Liver (tissue), 9 donors: ENCODE data around the gene RET. TPM values are rescaled to one million over a fixed set of nuclear protein-coding genes. Genes with fewer than 3 reads are reported as not detected.

Source experiments
- DNase-seq: peaks from one replicate; pipeline ENCODE4 v3.0.0-alpha.2; 2017; ENCODE audit warnings: low spot score
- H3K27ac ChIP-seq, 2 donors: one replicate each; pipeline ENCODE4 v1.7.0; 2013; ENCODE audit warnings: inconsistent platforms in 2 of 2, low read length in 2 of 2, control low read depth in 1 of 2, low read depth in 1 of 2, mild to moderate bottlenecking in 1 of 2
- H3K27me3 ChIP-seq, 4 donors: one replicate each; pipeline versions ENCODE4 v1.6.1 to v1.7.0; 2013; ENCODE audit warnings: low read length in 3 of 4, inconsistent platforms in 1 of 4, mild to moderate bottlenecking in 1 of 4, moderate library complexity in 1 of 4; ENCODE audit not compliant: control insufficient read depth in 4 of 4, insufficient read depth in 4 of 4
- H3K36me3 ChIP-seq, 4 donors: one replicate each; pipeline versions ENCODE4 v1.6.1 to v1.7.0; 2013; ENCODE audit warnings: low read length in 3 of 4, mild to moderate bottlenecking in 3 of 4, low read depth in 1 of 4, moderate library complexity in 1 of 4; ENCODE audit not compliant: control insufficient read depth in 4 of 4, insufficient read depth in 3 of 4
- H3K4me1 ChIP-seq, 4 donors: one replicate each; pipeline versions ENCODE4 v1.6.1 to v1.7.0; 2013; ENCODE audit warnings: low read length in 3 of 4, mild to moderate bottlenecking in 3 of 4, moderate library complexity in 1 of 4; ENCODE audit not compliant: control insufficient read depth in 4 of 4, insufficient read depth in 4 of 4
- H3K4me3 ChIP-seq, 3 donors: one replicate each; pipeline versions ENCODE4 v1.6.1 to v1.7.0; 2013; ENCODE audit warnings: low read length in 3 of 3, control low read depth in 1 of 3, low read depth in 1 of 3, mild to moderate bottlenecking in 1 of 3
- H3K9ac ChIP-seq, 2 donors: one replicate each; pipeline ENCODE4 v1.7.0; 2013; ENCODE audit warnings: low read length in 2 of 2, mild to moderate bottlenecking in 2 of 2, moderate library complexity in 2 of 2, control low read depth in 1 of 2, low read depth in 1 of 2
- H3K9me3 ChIP-seq, 4 donors: one replicate each; pipeline versions ENCODE4 v1.6.1 to v1.7.0; 2013; ENCODE audit warnings: low read length in 3 of 4; ENCODE audit not compliant: control insufficient read depth in 4 of 4
- EGR1 ChIP-seq, 2 donors: IDR thresholded peaks; 2 replicates each; pipeline ENCODE4 v1.6.1; 2016 to 2018; ENCODE audit warnings: antibody characterized with exemption in 2 of 2, low read depth in 2 of 2
- FOXA1 ChIP-seq: IDR thresholded peaks from 2 replicates; pipeline ENCODE4 v1.6.1; 2016; ENCODE audit warnings: antibody characterized with exemption
- FOXA2 ChIP-seq: IDR thresholded peaks from 2 replicates; pipeline ENCODE4 v1.6.1; 2016; ENCODE audit warnings: antibody characterized with exemption
- GABPA ChIP-seq, 2 donors: IDR thresholded peaks in 1 of 2; conservative IDR thresholded peaks in 1 of 2; 2 replicates each; pipeline ENCODE4 v1.6.1; 2016; ENCODE audit warnings: antibody characterized with exemption in 2 of 2, mild to moderate bottlenecking in 1 of 2, moderate library complexity in 1 of 2
- HNF4A ChIP-seq, 2 donors: conservative IDR thresholded peaks; 2 replicates each; pipeline ENCODE4 v1.6.1; 2016; ENCODE audit warnings: antibody characterized with exemption in 2 of 2, mild to moderate bottlenecking in 2 of 2
- HNF4G ChIP-seq: IDR thresholded peaks from 2 replicates; pipeline ENCODE4 v1.6.1; 2016; ENCODE audit warnings: antibody characterized with exemption
- JUND ChIP-seq, 2 donors: IDR thresholded peaks; 2 replicates each; pipeline ENCODE4 v1.6.1; 2016; ENCODE audit warnings: antibody characterized with exemption in 2 of 2
- NR2F2 ChIP-seq: IDR thresholded peaks from 2 replicates; pipeline ENCODE4 v1.6.1; 2016; ENCODE audit warnings: antibody characterized with exemption
- RAD21 ChIP-seq, 2 donors: IDR thresholded peaks; 2 replicates each; pipeline ENCODE4 v1.6.1; 2016; ENCODE audit warnings: antibody characterized with exemption in 2 of 2, mild to moderate bottlenecking in 2 of 2
- RXRA ChIP-seq, 2 donors: IDR thresholded peaks; 2 replicates each; pipeline ENCODE4 v1.6.1; 2017 to 2018; ENCODE audit warnings: antibody characterized with exemption in 2 of 2, mild to moderate bottlenecking in 1 of 2
- SP1 ChIP-seq: IDR thresholded peaks from 2 replicates; pipeline ENCODE4 v1.6.1; 2018; ENCODE audit warnings: antibody characterized with exemption, mild to moderate bottlenecking
- TAF1 ChIP-seq: conservative IDR thresholded peaks from 2 replicates; pipeline ENCODE4 v1.6.1; 2016; ENCODE audit warnings: antibody characterized with exemption, mild to moderate bottlenecking
- YY1 ChIP-seq: IDR thresholded peaks from 2 replicates; pipeline ENCODE4 v1.6.1; 2016; ENCODE audit warnings: antibody characterized with exemption, mild to moderate bottlenecking
- WGBS: extraction: QIAGEN DNeasy Blood & Tissue Kit; methylation state at CpG from one replicate; pipeline ENCODE4 v1.1.7; 2013; 5-methylcytosine and 5-hydroxymethylcytosine counted together
- polyA plus RNA-seq, 2 donors: library from polyadenylated mRNA; stranded (reverse) in 1 of 2; unstranded in 1 of 2; fragments of 200-250 nt in 1 of 2; fragments of >200 nt in 1 of 2; fragmentation: Nextera tagmentation in 1 of 2; extraction: Ambion mirVana in 1 of 2; gene quantifications; one replicate each; pipeline versions ENCODE4 v1.2.1 to v1.2.3, GENCODE V29; 2013 to 2015
- total RNA-seq, 2 donors: library from RNA; depleted of rRNA; stranded (reverse); fragments of >200 nt; gene quantifications; one replicate each; pipeline ENCODE4 v1.2.3, GENCODE V29; 2014
- TF ChIP-seq, protein P1 (sequence below): IDR thresholded peaks from 2 replicates; pipeline ENCODE4 v1.6.1; 2016; ENCODE audit warnings: antibody characterized with exemption
- TF ChIP-seq, protein P2 (sequence below): IDR thresholded peaks from 2 replicates; pipeline ENCODE4 v1.6.1; 2016; ENCODE audit warnings: antibody characterized with exemption
- TF ChIP-seq, protein P3 (sequence below): IDR thresholded peaks from 2 replicates; pipeline ENCODE4 v1.6.1; 2016; ENCODE audit warnings: antibody characterized with exemption, mild to moderate bottlenecking
- TF ChIP-seq, protein P4 (sequence below): IDR thresholded peaks from 2 replicates; pipeline ENCODE4 v1.6.1; 2016; ENCODE audit warnings: antibody characterized with exemption
- TF ChIP-seq, protein P5 (sequence below): fragments of 150-350 bp; IDR thresholded peaks from 2 replicates; pipeline ENCODE4 v1.5.1; 2017; ENCODE audit warnings: improper control_type of control experiment, low read depth, low read length; ENCODE audit not compliant: missing input control
- donor health status: healthy.
- donor health status: healthy.
- donor health status: healthy.
- donor health status: healthy.
- donor health status: healthy.

Gene RET
- total and polyA plus RNA-seq, 4 donors: 0.09 to 2.5 (median 0.33) TPM; not detected in 1

DNA sequence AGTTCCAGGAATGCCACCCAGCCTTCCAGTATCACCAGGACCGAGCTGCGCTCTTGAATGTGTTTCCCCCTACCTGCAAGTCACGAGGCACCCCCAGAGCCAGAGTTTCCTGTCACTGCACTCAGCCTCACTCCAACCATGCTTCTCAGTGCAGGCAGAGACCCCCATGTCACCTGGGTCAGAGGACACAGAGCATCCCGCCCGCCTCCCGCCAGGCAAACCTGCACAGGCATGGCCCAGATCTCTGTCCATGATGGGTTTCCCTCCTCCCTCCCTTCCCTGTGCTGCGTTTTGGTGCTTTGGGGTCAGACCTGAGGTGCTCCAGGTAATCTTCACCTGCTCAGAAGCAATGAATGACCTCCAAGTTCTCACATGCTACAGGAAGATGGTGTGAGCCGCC lies 3.1 kb upstream of the RET start:
- Histone ChIP-seq H3K36me3 (no peaks in the 10 kb centered on the region), H3K27ac (no peak overlapping the region), H3K9ac (no peak overlapping the region), H3K27me3 (peaks cover 0 to 3% (median 0%) of the 10 kb centered on the region in 4 donors), H3K9me3 (no peaks in the 10 kb centered on the region), H3K4me1 (peaks cover 0 to 25% (median 12%) of the 10 kb centered on the region in 4 donors), H3K4me3 (no peak overlapping the region)
- 78% methylated on average over 8 of the region's 8 CpGs for WGBS
- DNase-seq: no peak
- TF ChIP-seq, protein P1, sequence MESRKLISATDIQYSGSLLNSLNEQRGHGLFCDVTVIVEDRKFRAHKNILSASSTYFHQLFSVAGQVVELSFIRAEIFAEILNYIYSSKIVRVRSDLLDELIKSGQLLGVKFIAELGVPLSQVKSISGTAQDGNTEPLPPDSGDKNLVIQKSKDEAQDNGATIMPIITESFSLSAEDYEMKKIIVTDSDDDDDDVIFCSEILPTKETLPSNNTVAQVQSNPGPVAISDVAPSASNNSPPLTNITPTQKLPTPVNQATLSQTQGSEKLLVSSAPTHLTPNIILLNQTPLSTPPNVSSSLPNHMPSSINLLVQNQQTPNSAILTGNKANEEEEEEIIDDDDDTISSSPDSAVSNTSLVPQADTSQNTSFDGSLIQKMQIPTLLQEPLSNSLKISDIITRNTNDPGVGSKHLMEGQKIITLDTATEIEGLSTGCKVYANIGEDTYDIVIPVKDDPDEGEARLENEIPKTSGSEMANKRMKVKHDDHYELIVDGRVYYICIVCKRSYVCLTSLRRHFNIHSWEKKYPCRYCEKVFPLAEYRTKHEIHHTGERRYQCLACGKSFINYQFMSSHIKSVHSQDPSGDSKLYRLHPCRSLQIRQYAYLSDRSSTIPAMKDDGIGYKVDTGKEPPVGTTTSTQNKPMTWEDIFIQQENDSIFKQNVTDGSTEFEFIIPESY: no peak
- TF ChIP-seq RAD21 (IDR thresholded peaks at IDR 0.05): no peak
- TF ChIP-seq FOXA1: no peak
- TF ChIP-seq FOXA2: no peak
- TF ChIP-seq TAF1: no peak
- no peak for TF ChIP-seq JUND (IDR thresholded peaks at IDR 0.05)
- no peak for TF ChIP-seq NR2F2
- no peak for TF ChIP-seq HNF4A (conservative IDR thresholded peaks at IDR 0.05)
- no peak for TF ChIP-seq HNF4G
- TF ChIP-seq, protein P2, sequence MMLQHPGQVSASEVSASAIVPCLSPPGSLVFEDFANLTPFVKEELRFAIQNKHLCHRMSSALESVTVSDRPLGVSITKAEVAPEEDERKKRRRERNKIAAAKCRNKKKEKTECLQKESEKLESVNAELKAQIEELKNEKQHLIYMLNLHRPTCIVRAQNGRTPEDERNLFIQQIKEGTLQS: no peak
- TF ChIP-seq RXRA (IDR thresholded peaks at IDR 0.05): no peak
- TF ChIP-seq EGR1 (IDR thresholded peaks at IDR 0.05; ENCODE audit: low read depth in 2 of 2): no peak
- TF ChIP-seq, protein P3, sequence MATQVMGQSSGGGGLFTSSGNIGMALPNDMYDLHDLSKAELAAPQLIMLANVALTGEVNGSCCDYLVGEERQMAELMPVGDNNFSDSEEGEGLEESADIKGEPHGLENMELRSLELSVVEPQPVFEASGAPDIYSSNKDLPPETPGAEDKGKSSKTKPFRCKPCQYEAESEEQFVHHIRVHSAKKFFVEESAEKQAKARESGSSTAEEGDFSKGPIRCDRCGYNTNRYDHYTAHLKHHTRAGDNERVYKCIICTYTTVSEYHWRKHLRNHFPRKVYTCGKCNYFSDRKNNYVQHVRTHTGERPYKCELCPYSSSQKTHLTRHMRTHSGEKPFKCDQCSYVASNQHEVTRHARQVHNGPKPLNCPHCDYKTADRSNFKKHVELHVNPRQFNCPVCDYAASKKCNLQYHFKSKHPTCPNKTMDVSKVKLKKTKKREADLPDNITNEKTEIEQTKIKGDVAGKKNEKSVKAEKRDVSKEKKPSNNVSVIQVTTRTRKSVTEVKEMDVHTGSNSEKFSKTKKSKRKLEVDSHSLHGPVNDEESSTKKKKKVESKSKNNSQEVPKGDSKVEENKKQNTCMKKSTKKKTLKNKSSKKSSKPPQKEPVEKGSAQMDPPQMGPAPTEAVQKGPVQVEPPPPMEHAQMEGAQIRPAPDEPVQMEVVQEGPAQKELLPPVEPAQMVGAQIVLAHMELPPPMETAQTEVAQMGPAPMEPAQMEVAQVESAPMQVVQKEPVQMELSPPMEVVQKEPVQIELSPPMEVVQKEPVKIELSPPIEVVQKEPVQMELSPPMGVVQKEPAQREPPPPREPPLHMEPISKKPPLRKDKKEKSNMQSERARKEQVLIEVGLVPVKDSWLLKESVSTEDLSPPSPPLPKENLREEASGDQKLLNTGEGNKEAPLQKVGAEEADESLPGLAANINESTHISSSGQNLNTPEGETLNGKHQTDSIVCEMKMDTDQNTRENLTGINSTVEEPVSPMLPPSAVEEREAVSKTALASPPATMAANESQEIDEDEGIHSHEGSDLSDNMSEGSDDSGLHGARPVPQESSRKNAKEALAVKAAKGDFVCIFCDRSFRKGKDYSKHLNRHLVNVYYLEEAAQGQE: no peak
- TF ChIP-seq GABPA (IDR thresholded peaks at IDR 0.05 in 1 of 2, conservative IDR thresholded peaks at IDR 0.05 in 1 of 2): no peak
- no peak for TF ChIP-seq SP1
- no peak for TF ChIP-seq YY1
- TF ChIP-seq, protein P4, sequence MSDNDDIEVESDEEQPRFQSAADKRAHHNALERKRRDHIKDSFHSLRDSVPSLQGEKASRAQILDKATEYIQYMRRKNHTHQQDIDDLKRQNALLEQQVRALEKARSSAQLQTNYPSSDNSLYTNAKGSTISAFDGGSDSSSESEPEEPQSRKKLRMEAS: no peak
- TF ChIP-seq, protein P5, sequence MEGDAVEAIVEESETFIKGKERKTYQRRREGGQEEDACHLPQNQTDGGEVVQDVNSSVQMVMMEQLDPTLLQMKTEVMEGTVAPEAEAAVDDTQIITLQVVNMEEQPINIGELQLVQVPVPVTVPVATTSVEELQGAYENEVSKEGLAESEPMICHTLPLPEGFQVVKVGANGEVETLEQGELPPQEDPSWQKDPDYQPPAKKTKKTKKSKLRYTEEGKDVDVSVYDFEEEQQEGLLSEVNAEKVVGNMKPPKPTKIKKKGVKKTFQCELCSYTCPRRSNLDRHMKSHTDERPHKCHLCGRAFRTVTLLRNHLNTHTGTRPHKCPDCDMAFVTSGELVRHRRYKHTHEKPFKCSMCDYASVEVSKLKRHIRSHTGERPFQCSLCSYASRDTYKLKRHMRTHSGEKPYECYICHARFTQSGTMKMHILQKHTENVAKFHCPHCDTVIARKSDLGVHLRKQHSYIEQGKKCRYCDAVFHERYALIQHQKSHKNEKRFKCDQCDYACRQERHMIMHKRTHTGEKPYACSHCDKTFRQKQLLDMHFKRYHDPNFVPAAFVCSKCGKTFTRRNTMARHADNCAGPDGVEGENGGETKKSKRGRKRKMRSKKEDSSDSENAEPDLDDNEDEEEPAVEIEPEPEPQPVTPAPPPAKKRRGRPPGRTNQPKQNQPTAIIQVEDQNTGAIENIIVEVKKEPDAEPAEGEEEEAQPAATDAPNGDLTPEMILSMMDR: no peak
